Esophagus muscularis mucosa (tissue), 4 donors: ENCODE data around the gene MAP7. TPM values are rescaled to one million over a fixed set of nuclear protein-coding genes. Genes with fewer than 3 reads are reported as not detected.

ENCODE experiments used
- DNase-seq: peaks from one replicate; pipeline ENCODE4 v3.0.0-alpha.2; 2017; ENCODE audit errors: extremely low spot score
- H3K27ac ChIP-seq, 4 donors: fragments of 200-600 bp; sonication (generic); replicated peaks in 1 of 4; 1 replicate in 3 of 4; 2 replicates in 1 of 4; pipeline ENCODE4 v1.5.1; 2016 to 2019; ENCODE audit warnings: mild to moderate bottlenecking in 1 of 4
- H3K27me3 ChIP-seq, 4 donors: fragments of 200-600 bp; sonication (generic); one replicate each; pipeline versions ENCODE4 v1.5.1 to v1.6.0; 2016 to 2019
- H3K36me3 ChIP-seq, 4 donors: fragments of 200-600 bp; sonication (generic); one replicate each; pipeline ENCODE4 v1.5.1; 2016 to 2019
- H3K4me1 ChIP-seq, 4 donors: fragments of 200-600 bp; sonication (generic); one replicate each; pipeline ENCODE4 v1.5.1; 2016 to 2019
- H3K4me3 ChIP-seq, 4 donors: fragments of 200-600 bp; sonication (generic); 1 replicate in 2 of 4; 2 replicates in 2 of 4; pipeline ENCODE4 v1.5.1; 2016 to 2019; ENCODE audit warnings: mild to moderate bottlenecking in 4 of 4, moderate library complexity in 1 of 4
- H3K9me3 ChIP-seq, 4 donors: fragments of 200-600 bp; sonication (generic); 1 replicate in 3 of 4; 2 replicates in 1 of 4; pipeline ENCODE4 v1.5.1; 2016 to 2019
- EP300 ChIP-seq: sonication (generic); formaldehyde crosslinking; IDR thresholded peaks from one replicate; pipeline ENCODE4 v1.6.1; 2017; ENCODE audit warnings: antibody characterized with exemption
- POLR2A ChIP-seq: fragments of 450-650 bp; IDR thresholded peaks from one replicate; pipeline ENCODE4 v1.6.1; 2017; ENCODE audit warnings: antibody characterized with exemption, moderate library complexity, mild to moderate bottlenecking, low read depth
- POLR2AphosphoS5 ChIP-seq, 2 donors: sonication (generic); formaldehyde crosslinking; IDR thresholded peaks; one replicate each; pipeline ENCODE4 v1.6.1; 2017; ENCODE audit warnings: antibody characterized with exemption in 2 of 2
- WGBS: methylation state at CpG from one replicate; pipeline ENCODE4 v1.1.5; 2018; 5-methylcytosine and 5-hydroxymethylcytosine counted together
- intact Hi-C: fragments of 100-400 bp; cut with DNase I; formaldehyde crosslinking; loops from one replicate; pipeline ENCODE4 v1.15.1; 2023
- total RNA-seq, 4 donors: library from RNA; depleted of rRNA; stranded (reverse); fragments of >200 nt; gene quantifications; one replicate each; pipeline versions ENCODE4 v1.1.0 to v1.2.1, GENCODE V29; 2016
- TF ChIP-seq, protein P1 (sequence below), 3 experiments: fragments of 200-600 bp in 2 of 3; fragments of 450-650 bp in 1 of 3; sonication (generic) in 2 of 3; IDR thresholded peaks; one replicate each; pipeline ENCODE4 v1.5.1; 2017 to 2019; ENCODE audit warnings: antibody characterized with exemption in 3 of 3, mild to moderate bottlenecking in 2 of 3, moderate library complexity in 1 of 3

The MAP7 gene
- total RNA-seq, 4 donors from 2014 or later, result 1.7 to 2.9 (median 2.0) TPM

DNA sequence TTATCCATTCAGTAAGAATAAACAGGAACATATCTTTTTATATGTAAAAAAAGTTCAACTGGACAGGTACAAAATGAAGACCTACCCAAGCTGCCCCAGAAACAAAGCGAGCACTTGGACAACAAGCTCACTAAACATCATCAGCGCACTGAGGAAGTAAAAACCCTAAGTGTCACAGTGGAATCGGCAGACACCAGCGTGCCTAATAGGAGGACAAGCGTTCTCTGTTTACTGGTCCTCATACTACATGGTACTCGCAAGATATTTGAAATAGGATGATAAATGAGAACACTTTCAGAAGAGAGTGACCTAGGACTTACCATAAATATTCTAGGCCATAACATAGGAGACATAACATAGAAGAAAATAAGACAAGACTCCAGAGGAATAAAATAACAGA is 18.2 kb downstream of the MAP7 start:
- intact Hi-C loops, result no loop called here
- H3K27ac ChIP-seq, result no peak overlapping the region
- TF ChIP-seq POLR2A, result no peak
- TF ChIP-seq EP300, result no peak
- TF ChIP-seq, protein P1, sequence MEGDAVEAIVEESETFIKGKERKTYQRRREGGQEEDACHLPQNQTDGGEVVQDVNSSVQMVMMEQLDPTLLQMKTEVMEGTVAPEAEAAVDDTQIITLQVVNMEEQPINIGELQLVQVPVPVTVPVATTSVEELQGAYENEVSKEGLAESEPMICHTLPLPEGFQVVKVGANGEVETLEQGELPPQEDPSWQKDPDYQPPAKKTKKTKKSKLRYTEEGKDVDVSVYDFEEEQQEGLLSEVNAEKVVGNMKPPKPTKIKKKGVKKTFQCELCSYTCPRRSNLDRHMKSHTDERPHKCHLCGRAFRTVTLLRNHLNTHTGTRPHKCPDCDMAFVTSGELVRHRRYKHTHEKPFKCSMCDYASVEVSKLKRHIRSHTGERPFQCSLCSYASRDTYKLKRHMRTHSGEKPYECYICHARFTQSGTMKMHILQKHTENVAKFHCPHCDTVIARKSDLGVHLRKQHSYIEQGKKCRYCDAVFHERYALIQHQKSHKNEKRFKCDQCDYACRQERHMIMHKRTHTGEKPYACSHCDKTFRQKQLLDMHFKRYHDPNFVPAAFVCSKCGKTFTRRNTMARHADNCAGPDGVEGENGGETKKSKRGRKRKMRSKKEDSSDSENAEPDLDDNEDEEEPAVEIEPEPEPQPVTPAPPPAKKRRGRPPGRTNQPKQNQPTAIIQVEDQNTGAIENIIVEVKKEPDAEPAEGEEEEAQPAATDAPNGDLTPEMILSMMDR (IDR thresholded peaks at IDR 0.05), result no peak
- TF ChIP-seq POLR2AphosphoS5 (IDR thresholded peaks at IDR 0.05), result no peak
- 89% methylated on average over 6 of the region's 6 CpGs for WGBS
- H3K4me3 ChIP-seq, result no peak overlapping the region
- no peaks in the 10 kb centered on the region for H3K36me3 ChIP-seq
- peaks cover 0 to under 1% (median 0%) of the 10 kb centered on the region in 4 donors for H3K4me1 ChIP-seq
- no peaks in the 10 kb centered on the region for H3K27me3 ChIP-seq
- no peak for DNase-seq
- H3K9me3 ChIP-seq, result no peaks in the 10 kb centered on the region

DNA sequence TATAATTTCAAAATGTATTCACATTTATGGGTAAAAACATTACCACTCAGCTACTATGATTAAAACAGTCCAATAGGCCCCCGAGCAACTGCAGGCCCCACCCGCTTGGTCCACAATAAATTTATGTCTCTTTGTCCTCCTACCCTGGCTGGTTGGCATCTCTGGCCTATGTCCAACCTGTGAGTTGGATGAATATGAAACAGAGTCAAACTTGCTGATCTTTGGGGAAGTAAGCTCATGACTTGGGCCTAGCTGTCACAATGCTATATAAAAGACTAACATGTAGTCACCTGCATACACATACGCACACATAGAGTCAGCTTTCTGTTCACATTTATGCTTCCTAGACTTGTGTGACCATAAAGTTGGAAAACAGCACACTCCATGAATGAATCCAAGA is 20.5 kb downstream of the MAP7 start:
- Histone ChIP-seq H3K4me1 (peaks cover 0 to 13% (median 10%) of the 10 kb centered on the region in 4 donors), H3K4me3 (no peak overlapping the region), H3K9me3 (no peaks in the 10 kb centered on the region), H3K27ac (no peak overlapping the region), H3K36me3 (no peaks in the 10 kb centered on the region), H3K27me3 (no peaks in the 10 kb centered on the region)
- no peak for DNase-seq
- intact Hi-C loops, result no loop called here
- no peak for TF ChIP-seq POLR2AphosphoS5 (IDR thresholded peaks at IDR 0.05)
- 98% methylated on average over 3 of the region's 3 CpGs for WGBS

DNA sequence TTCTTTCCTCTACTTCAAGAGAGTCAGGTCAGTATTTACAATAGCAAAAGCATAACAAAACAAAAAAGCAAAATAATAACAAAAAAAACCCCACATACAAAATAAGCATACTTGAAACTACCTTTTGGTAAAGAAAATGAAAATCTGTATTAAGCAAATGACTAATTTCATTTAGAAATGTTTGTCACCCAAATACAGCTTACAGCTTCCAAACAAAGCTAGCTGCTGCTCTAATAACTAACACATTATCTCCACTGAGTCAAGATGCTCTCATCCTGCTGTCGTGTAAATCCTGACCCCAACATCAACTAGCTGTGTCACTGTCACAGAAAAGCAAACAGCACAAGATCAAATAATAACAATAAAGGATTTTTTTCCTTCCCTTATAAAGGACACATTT is 21.7 kb downstream of the MAP7 start:
- intact Hi-C loops, result no loop called here
- Histone ChIP-seq H3K4me3 (no peak overlapping the region), H3K4me1 (peaks cover 0 to 13% (median 10%) of the 10 kb centered on the region in 4 donors), H3K36me3 (no peaks in the 10 kb centered on the region), H3K9me3 (no peaks in the 10 kb centered on the region), H3K27ac (no peak overlapping the region), H3K27me3 (no peaks in the 10 kb centered on the region)
- 79% methylated on average over 1 of the region's 1 CpG for whole genome bisulfite sequencing
- TF ChIP-seq EP300 (no peak), POLR2A (no peak), POLR2AphosphoS5 (IDR thresholded peaks at IDR 0.05) (no peak)
- TF ChIP-seq, protein P1 (IDR thresholded peaks at IDR 0.05), result no peak
- no peak for DNase-seq

DNA sequence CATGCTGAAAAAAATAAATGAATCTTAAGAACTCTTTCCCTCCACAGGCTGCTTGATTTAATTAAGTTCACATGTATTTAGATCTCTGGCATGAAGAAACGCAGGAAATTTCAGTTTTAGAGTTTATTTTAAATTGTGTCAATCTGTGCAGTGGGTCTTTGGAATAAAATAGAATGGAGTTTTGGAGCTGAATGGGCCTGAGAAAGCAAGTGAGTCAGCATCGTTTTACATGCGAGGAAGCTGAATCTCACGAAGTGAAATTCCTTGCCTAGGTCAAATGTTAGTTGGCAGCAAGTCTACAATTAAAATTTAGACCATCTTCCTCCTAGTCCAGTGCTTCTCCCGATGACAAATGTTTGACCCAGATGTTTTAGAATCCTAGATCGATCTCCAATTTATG is 22.4 kb downstream of the MAP7 start:
- H3K4me1 ChIP-seq, result peaks cover 0 to 13% (median 10%) of the 10 kb centered on the region in 4 donors
- H3K9me3 ChIP-seq, result no peaks in the 10 kb centered on the region
- 77% methylated on average over 6 of the region's 6 CpGs for WGBS
- DNase-seq, result no peak
- H3K36me3 ChIP-seq, result no peaks in the 10 kb centered on the region
- TF ChIP-seq POLR2A (no peak), POLR2AphosphoS5 (IDR thresholded peaks at IDR 0.05) (no peak), EP300 (no peak)
- TF ChIP-seq, protein P1 (IDR thresholded peaks at IDR 0.05), result no peak
- no peaks in the 10 kb centered on the region for H3K27me3 ChIP-seq
- intact Hi-C loops, result no loop called here
- no peak overlapping the region for H3K27ac ChIP-seq
- no peak overlapping the region for H3K4me3 ChIP-seq

DNA sequence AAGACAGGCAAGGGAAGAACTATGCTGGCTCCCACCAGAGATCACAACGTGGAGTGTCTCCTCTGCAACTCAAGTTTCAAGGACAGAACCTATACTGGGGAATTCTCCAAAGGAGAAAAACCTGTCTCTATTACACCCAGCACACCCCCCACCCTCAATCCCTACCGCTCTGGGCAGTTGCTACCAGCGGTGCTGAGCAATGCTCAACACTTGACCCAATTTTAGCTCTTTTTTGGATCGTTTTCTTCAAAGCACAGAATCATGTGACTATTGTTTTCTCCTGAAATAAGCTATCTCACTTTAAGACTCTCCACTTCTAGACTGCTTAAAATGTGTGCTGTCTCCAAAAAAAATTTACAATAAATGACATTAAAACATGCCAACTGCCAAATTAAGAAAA is 23.3 kb downstream of the MAP7 start:
- Histone ChIP-seq H3K36me3 (no peaks in the 10 kb centered on the region), H3K4me1 (peaks cover 0 to 13% (median 10%) of the 10 kb centered on the region in 4 donors), H3K9me3 (no peaks in the 10 kb centered on the region), H3K4me3 (no peak overlapping the region), H3K27ac (no peak overlapping the region), H3K27me3 (no peaks in the 10 kb centered on the region)
- TF ChIP-seq POLR2AphosphoS5 (IDR thresholded peaks at IDR 0.05) (no peak), POLR2A (no peak), EP300 (no peak)
- TF ChIP-seq, protein P1 (IDR thresholded peaks at IDR 0.05), result no peak
- WGBS, result 64% methylated on average over 4 of the region's 4 CpGs
- no peak for DNase-seq
- intact Hi-C loops, result no loop called here
